RWPE2 (cell line): ENCODE results near the gene BID.

Experiments
- ATAC-seq: fragments of 200-7000 bp; cut with Tn5 transposase; 3 replicates; pipeline ENCODE4 v1.9.1; 2021; ENCODE audit warnings: low read depth
- DNase-seq: peaks from one replicate; pipeline ENCODE4 v3.0.0-alpha.2; 2020; ENCODE audit warnings: low spot score
- H3K27ac ChIP-seq: fragments of 450-650 bp; 2 replicates; pipeline ENCODE4 v1.5.1; 2017; ENCODE audit warnings: mild to moderate bottlenecking; ENCODE audit not compliant: poor library complexity, severe bottlenecking
- H3K27me3 ChIP-seq: fragments of 250-450 bp; sonication (Bioruptor Pico); 2 replicates; pipeline ENCODE4 v1.5.1; 2021; ENCODE audit warnings: mild to moderate bottlenecking, moderate library complexity; ENCODE audit not compliant: insufficient read depth, poor library complexity, severe bottlenecking
- H3K36me3 ChIP-seq: fragments of 250-450 bp; sonication (Bioruptor Pico); 2 replicates; pipeline ENCODE4 v1.5.1; 2020; ENCODE audit warnings: low read depth, mild to moderate bottlenecking, moderate library complexity
- H3K4me1 ChIP-seq: fragments of 250-450 bp; sonication (Bioruptor Pico); 2 replicates; pipeline ENCODE4 v1.5.1; 2021; ENCODE audit warnings: mild to moderate bottlenecking, moderate library complexity; ENCODE audit not compliant: insufficient read depth, poor library complexity, severe bottlenecking
- H3K4me3 ChIP-seq: fragments of 250-450 bp; sonication (Bioruptor Pico); 2 replicates; pipeline ENCODE4 v1.5.1; 2021; ENCODE audit warnings: mild to moderate bottlenecking, moderate library complexity; ENCODE audit not compliant: severe bottlenecking
- H3K9me3 ChIP-seq: fragments of 250-450 bp; sonication (Bioruptor Pico); 2 replicates; pipeline ENCODE4 v1.5.1; 2021; ENCODE audit warnings: mild to moderate bottlenecking, moderate library complexity; ENCODE audit not compliant: severe bottlenecking
- CTCF ChIP-seq: fragments of 450-650 bp; IDR thresholded peaks from one replicate; pipeline ENCODE4 v1.5.1; 2017; ENCODE audit warnings: mild to moderate bottlenecking, moderate library complexity; ENCODE audit not compliant: poor library complexity, severe bottlenecking

The BID gene

GRCh38 chr22:17788528-17789378, 14.5 kb upstream of the BID start:
- Histone ChIP-seq H3K36me3 (peaks cover 4% of the 10 kb centered on the region; the same call in 1 of the 2 replicates), H3K4me1 (no peaks in the 10 kb centered on the region), H3K9me3 (no peaks in the 10 kb centered on the region), H3K4me3 (no peak overlapping the region), H3K27ac (no peak overlapping the region), H3K27me3 (no peaks in the 10 kb centered on the region)
- no peak for DNase-seq
- TF ChIP-seq CTCF: no peak
- ATAC-seq: no peak

GRCh38 chr22:17787716-17788330, 13.6 kb upstream of the BID start:
- Histone ChIP-seq H3K4me3 (no peak overlapping the region), H3K36me3 (peaks cover 4% of the 10 kb centered on the region; the same call in 1 of the 2 replicates), H3K27ac (no peak overlapping the region), H3K4me1 (no peaks in the 10 kb centered on the region), H3K27me3 (no peaks in the 10 kb centered on the region), H3K9me3 (no peaks in the 10 kb centered on the region)
- no peak for DNase-seq
- no peak for ATAC-seq
- TF ChIP-seq CTCF: no peak

- ATAC-seq: peak; percentile 20; the same call in 1 of the 3 replicates
- TF ChIP-seq CTCF: no peak
- peaks cover 4% of the 10 kb centered on the region; the same call in 1 of the 2 replicates for H3K36me3 ChIP-seq
- no peaks in the 10 kb centered on the region for H3K4me1 ChIP-seq
- DNase-seq: no peak
- no peaks in the 10 kb centered on the region for H3K27me3 ChIP-seq
- no peak overlapping the region for H3K4me3 ChIP-seq
- no peaks in the 10 kb centered on the region for H3K9me3 ChIP-seq
- peak overlapping the region; percentile 21 for H3K27ac ChIP-seq
Observed at GRCh38 chr22:17787241-17787640, 13.0 kb upstream of the BID start.

GRCh38 chr22:17786435-17787161, 12.3 kb upstream of the BID start:
- ATAC-seq (peak; percentile 52), DNase-seq (no peak)
- H3K9me3 ChIP-seq: no peaks in the 10 kb centered on the region
- H3K4me3 ChIP-seq: no peak overlapping the region
- no peak for TF ChIP-seq CTCF
- H3K4me1 ChIP-seq: no peaks in the 10 kb centered on the region
- peak overlapping the region; percentile 21 for H3K27ac ChIP-seq
- H3K27me3 ChIP-seq: no peaks in the 10 kb centered on the region
- H3K36me3 ChIP-seq: peaks cover 4% of the 10 kb centered on the region; the same call in 1 of the 2 replicates
